Fibroblast of mammary gland (primary cell): ENCODE results near the gene TGFBI.

Source experiments
- DNase-seq: peaks from one replicate; pipeline ENCODE4 v3.0.0-alpha.2; 2010; ENCODE audit warnings: low read depth
- H3K4me3 ChIP-seq: 2 replicates; pipeline ENCODE4 v1.5.1; 2011; ENCODE audit warnings: low read depth, mild to moderate bottlenecking, low read length, moderate library complexity; ENCODE audit not compliant: control insufficient read depth
- CTCF ChIP-seq: conservative IDR thresholded peaks from 2 replicates; pipeline ENCODE4 v1.5.1; 2011; ENCODE audit warnings: low read depth, low read length, inconsistent platforms; ENCODE audit not compliant: control insufficient read depth, insufficient read depth

TGFBI gene

GRCh38 chr5:136030252-136030651 is 1.5 kb downstream of the TGFBI start:
- H3K4me3 ChIP-seq = peak overlapping the region; percentile 70
- DNase-seq = no peak
- TF ChIP-seq CTCF = no peak

- no peak for TF ChIP-seq CTCF
- peak overlapping the region; percentile 70 for H3K4me3 ChIP-seq
- no peak for DNase-seq
These were observed 2.3 kb downstream of the TGFBI start for GRCh38 chr5:136030956-136031611.

GRCh38 chr5:136031711-136032110 is 2.9 kb downstream of the TGFBI start:
- no peak for DNase-seq
- TF ChIP-seq CTCF = no peak
- peak overlapping the region; percentile 70 for H3K4me3 ChIP-seq

GRCh38 chr5:136032564-136032963 is 3.8 kb downstream of the TGFBI start:
- TF ChIP-seq CTCF = no peak
- peak; percentile 92 for DNase-seq
- no peak overlapping the region for H3K4me3 ChIP-seq

GRCh38 chr5:136033234-136033633 is 4.4 kb downstream of the TGFBI start:
- TF ChIP-seq CTCF = no peak
- DNase-seq = no peak
- H3K4me3 ChIP-seq = no peak overlapping the region

GRCh38 chr5:136033848-136034247 is 5.1 kb downstream of the TGFBI start:
- H3K4me3 ChIP-seq = no peak overlapping the region
- no peak for DNase-seq
- TF ChIP-seq CTCF = no peak

GRCh38 chr5:136034492-136034891 is 5.7 kb downstream of the TGFBI start:
- H3K4me3 ChIP-seq = no peak overlapping the region
- no peak for DNase-seq
- no peak for TF ChIP-seq CTCF
